ENCODE results near the gene PDP2.
A peak's percentile ranks its signal among the peaks of the same experiment; 100 is the strongest.
"Not testable (repeated sequence)": the region's sequence is repeated elsewhere in the genome, so short reads cannot be mapped to it uniquely, and the experiment has no call there.

The PDP2 gene

GRCh38 chr16:66856184-66856730 is 24.1 kb upstream of the PDP2 start:
- no peak for DNase-seq

GRCh38 chr16:66856801-66857200 is 23.5 kb upstream of the PDP2 start:
- DNase-seq, result no peak

- no peak for DNase-seq
Observed at GRCh38 chr16:66857437-66857836, 22.9 kb upstream of the PDP2 start.

GRCh38 chr16:66858740-66859396 is 21.4 kb upstream of the PDP2 start:
- no peak for DNase-seq

GRCh38 chr16:66859397-66860068 is 20.8 kb upstream of the PDP2 start:
- no peak for DNase-seq

GRCh38 chr16:66862023-66862520 is 18.2 kb upstream of the PDP2 start:
- no peak for DNase-seq

- no peak for DNase-seq
Observed at GRCh38 chr16:66863707-66864106, 16.6 kb upstream of the PDP2 start.

- no peak for DNase-seq
Observed at GRCh38 chr16:66869424-66869823, 10.9 kb upstream of the PDP2 start.

GRCh38 chr16:66871363-66871762 is 9.0 kb upstream of the PDP2 start:
- not testable (repeated sequence) for DNase-seq

- no peak for DNase-seq
Observed at GRCh38 chr16:66871840-66872239, 8.5 kb upstream of the PDP2 start.

GRCh38 chr16:66872559-66872942 is 7.8 kb upstream of the PDP2 start:
- DNase-seq, result no peak

- DNase-seq, result peak; percentile 87
Observed at GRCh38 chr16:66872943-66873684, 7.2 kb upstream of the PDP2 start.

GRCh38 chr16:66873685-66874055 is 6.6 kb upstream of the PDP2 start:
- no peak for DNase-seq

- DNase-seq, result no peak
Observed at GRCh38 chr16:66874079-66874775, 6.1 kb upstream of the PDP2 start.

- DNase-seq, result peak; percentile 61
Observed at GRCh38 chr16:66878067-66878466, 2.2 kb upstream of the PDP2 start.

- peak; percentile 27 for DNase-seq
Observed at GRCh38 chr16:66881014-66881417, 701 bp downstream of the PDP2 start.

GRCh38 chr16:66881560-66881959 is 1.2 kb downstream of the PDP2 start:
- no peak for DNase-seq

GRCh38 chr16:66881964-66882508 is 1.7 kb downstream of the PDP2 start:
- DNase-seq, result no peak

- DNase-seq, result no peak
Observed at GRCh38 chr16:66882702-66883101, 2.4 kb downstream of the PDP2 start.

- no peak for DNase-seq
Observed at GRCh38 chr16:66885491-66885890, 5.2 kb downstream of the PDP2 start.

- DNase-seq, result no peak
Observed at GRCh38 chr16:66886321-66886720, 6.0 kb downstream of the PDP2 start.

GRCh38 chr16:66886914-66887313 is 6.6 kb downstream of the PDP2 start:
- DNase-seq, result no peak

All from stimulated activated CD4-positive, alpha-beta T cell treated with anti-CD3 and anti-CD28 coated beads, Interleukin-4, amount 100 ng/mL, for 1 hour (primary cell).